ENCODE measurements around the gene NKAIN2. TPM values are rescaled to one million over a fixed set of nuclear protein-coding genes. Genes with fewer than 3 reads are reported as not detected.

The NKAIN2 gene
- total RNA-seq, 1 experiment from 2014 or later = 2.7 TPM

DNA sequence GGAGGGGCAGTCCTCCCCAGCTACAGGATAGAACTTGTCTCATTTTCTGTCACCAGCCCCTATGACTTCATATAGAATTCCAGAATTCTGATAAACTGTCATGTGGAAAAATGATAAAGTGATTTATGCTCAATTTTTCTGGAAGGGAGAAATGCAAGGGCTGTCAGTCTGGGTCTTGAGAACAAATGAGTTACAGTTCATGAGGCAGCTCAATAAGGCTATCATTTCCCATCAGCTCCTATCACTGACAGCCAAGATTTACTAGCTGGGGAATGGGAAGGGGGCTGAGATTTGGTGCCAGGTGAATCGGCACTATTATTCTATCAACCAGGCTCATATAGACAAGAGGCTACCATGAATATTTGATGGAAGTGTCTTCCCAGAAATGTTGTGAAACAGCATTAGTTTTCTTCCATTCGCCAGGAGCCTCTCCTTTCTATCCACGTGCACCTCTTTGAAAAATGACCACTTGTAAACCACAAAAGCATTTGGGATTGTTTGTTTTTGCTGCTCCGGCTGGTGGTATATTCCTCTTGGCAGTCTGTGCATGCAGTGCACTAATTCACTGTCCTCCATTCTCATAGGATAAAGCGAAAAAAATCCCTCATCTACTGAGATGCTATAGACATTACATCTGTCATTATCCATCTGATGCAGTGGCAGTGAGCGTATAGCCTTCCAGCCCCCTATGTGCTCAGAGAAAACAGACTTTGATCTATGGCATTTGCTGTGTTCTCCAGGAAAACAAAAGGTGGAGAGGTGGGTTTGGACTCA lies 629.9 kb downstream of the NKAIN2 start:
- ChIA-PET POLR2A (no interaction called here), CTCF (interaction anchor here (0.7 kb wide), 1 partner anchor 625 kb away, joined by 4 read pairs; no protein-coding TSS in a partner anchor)
- TF ChIP-seq, protein P1, sequence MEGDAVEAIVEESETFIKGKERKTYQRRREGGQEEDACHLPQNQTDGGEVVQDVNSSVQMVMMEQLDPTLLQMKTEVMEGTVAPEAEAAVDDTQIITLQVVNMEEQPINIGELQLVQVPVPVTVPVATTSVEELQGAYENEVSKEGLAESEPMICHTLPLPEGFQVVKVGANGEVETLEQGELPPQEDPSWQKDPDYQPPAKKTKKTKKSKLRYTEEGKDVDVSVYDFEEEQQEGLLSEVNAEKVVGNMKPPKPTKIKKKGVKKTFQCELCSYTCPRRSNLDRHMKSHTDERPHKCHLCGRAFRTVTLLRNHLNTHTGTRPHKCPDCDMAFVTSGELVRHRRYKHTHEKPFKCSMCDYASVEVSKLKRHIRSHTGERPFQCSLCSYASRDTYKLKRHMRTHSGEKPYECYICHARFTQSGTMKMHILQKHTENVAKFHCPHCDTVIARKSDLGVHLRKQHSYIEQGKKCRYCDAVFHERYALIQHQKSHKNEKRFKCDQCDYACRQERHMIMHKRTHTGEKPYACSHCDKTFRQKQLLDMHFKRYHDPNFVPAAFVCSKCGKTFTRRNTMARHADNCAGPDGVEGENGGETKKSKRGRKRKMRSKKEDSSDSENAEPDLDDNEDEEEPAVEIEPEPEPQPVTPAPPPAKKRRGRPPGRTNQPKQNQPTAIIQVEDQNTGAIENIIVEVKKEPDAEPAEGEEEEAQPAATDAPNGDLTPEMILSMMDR (IDR thresholded peaks at IDR 0.05; ENCODE audit: unreplicated experiment) = no peak
- intact Hi-C loops (cut with micrococcal nuclease) = loop anchor here (1.0 kb wide), 2 partner anchors 230 to 631 kb away; no protein-coding TSS in a partner anchor
- H3K4me1 Mint-ChIP-seq (ENCODE audit: insufficient read depth, unreplicated experiment) = peaks cover 40% of the 10 kb centered on the region
- H3K4me3 Mint-ChIP-seq (ENCODE audit: unreplicated experiment) = peak overlapping the region; percentile 10
- no peaks in the 10 kb centered on the region for H3K36me3 Mint-ChIP-seq (ENCODE audit: insufficient read depth, unreplicated experiment)
- peaks cover under 1% of the 10 kb centered on the region for H3K9me3 Mint-ChIP-seq (ENCODE audit: unreplicated experiment)
- no TSS peak for BruUV-seq (replicated peaks)
- H3K27ac Mint-ChIP-seq (ENCODE audit: low read depth, unreplicated experiment) = peak overlapping the region; percentile 93
- DNase-seq (ENCODE audit: unreplicated experiment) = peak; percentile 60
- H3K27me3 Mint-ChIP-seq (ENCODE audit: insufficient read depth, unreplicated experiment) = no peaks in the 10 kb centered on the region

DNA sequence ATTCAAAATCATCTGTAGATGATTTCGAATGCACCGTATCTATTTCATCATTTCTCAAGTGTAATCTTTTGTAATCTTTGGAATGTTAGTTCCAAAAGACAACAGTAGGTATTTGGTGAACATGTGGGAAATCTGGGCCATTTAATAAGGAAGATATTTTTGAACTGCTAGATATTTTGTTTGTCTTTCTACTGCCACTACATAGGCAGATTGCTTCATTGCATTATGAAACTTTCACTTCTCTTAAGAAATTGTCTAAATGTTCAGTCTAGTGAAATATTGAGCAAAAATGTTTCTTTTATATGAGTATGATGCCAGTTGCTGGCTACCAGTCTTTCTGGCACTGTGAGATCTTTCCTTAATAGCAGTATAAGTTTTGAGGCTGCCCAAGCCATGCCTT lies 630.8 kb downstream of the NKAIN2 start:
- Mint-ChIP-seq H3K9me3 (ENCODE audit: unreplicated experiment) (peaks cover 8% of the 10 kb centered on the region), H3K36me3 (ENCODE audit: insufficient read depth, unreplicated experiment) (no peaks in the 10 kb centered on the region), H3K4me3 (ENCODE audit: unreplicated experiment) (peak overlapping the region; percentile 10), H3K27me3 (ENCODE audit: insufficient read depth, unreplicated experiment) (no peaks in the 10 kb centered on the region), H3K4me1 (ENCODE audit: insufficient read depth, unreplicated experiment) (peaks cover 40% of the 10 kb centered on the region), H3K27ac (ENCODE audit: low read depth, unreplicated experiment) (peak overlapping the region; percentile 93)
- peak; percentile 75 for DNase-seq (ENCODE audit: unreplicated experiment)
- TF ChIP-seq, protein P1 (IDR thresholded peaks at IDR 0.05; ENCODE audit: unreplicated experiment) = no peak
- ChIA-PET CTCF (interaction anchor here (1.0 to 2.2 kb wide), 2 partner anchors 632 to 1738 kb away, joined by 3 to 6 read pairs; no protein-coding TSS in a partner anchor), POLR2A (interaction anchor here (1.1 to 1.7 kb wide), 2 partner anchors 13 to 632 kb away, joined by 3 read pairs; no protein-coding TSS in a partner anchor)
- intact Hi-C loops (cut with micrococcal nuclease) = loop anchor here (1.0 kb wide), 2 partner anchors 231 to 632 kb away; no protein-coding TSS in a partner anchor
- no TSS peak for BruUV-seq (replicated peaks)

DNA sequence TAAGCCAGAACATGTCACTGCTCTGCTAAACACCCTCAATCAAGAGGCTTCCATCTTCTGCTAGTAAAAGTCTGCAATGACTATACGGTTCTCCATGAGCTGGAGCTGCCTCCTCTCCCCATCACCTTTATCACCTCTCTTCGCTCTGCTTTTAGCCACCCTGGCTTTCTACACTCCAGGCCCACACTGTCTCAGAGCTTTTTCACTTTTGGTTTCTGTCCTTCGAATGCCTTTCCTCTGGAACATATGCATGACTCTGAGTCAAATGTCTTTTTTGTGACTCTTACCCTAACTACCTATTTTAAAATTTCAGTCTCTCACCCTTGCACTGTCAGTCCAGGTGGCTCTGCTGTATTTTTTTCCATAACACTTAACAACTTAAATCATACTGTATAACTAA lies 633.1 kb downstream of the NKAIN2 start:
- ChIA-PET CTCF (interaction anchor here (0.6 kb wide), 1 partner anchor 23 kb away, joined by 3 read pairs; no protein-coding TSS in a partner anchor), POLR2A (interaction anchor here (0.6 kb wide), 1 partner anchor 1657 kb away, joined by 3 read pairs; no protein-coding TSS in a partner anchor)
- Mint-ChIP-seq H3K9me3 (ENCODE audit: unreplicated experiment) (peaks cover 8% of the 10 kb centered on the region), H3K27me3 (ENCODE audit: insufficient read depth, unreplicated experiment) (no peaks in the 10 kb centered on the region), H3K36me3 (ENCODE audit: insufficient read depth, unreplicated experiment) (no peaks in the 10 kb centered on the region), H3K27ac (ENCODE audit: low read depth, unreplicated experiment) (no peak overlapping the region), H3K4me1 (ENCODE audit: insufficient read depth, unreplicated experiment) (peaks cover 40% of the 10 kb centered on the region), H3K4me3 (ENCODE audit: unreplicated experiment) (no peak overlapping the region)
- TF ChIP-seq, protein P1 (IDR thresholded peaks at IDR 0.05; ENCODE audit: unreplicated experiment) = no peak
- BruUV-seq (replicated peaks) = no TSS peak
- intact Hi-C loops (cut with micrococcal nuclease) = no loop called here
- DNase-seq (ENCODE audit: unreplicated experiment) = no peak

DNA sequence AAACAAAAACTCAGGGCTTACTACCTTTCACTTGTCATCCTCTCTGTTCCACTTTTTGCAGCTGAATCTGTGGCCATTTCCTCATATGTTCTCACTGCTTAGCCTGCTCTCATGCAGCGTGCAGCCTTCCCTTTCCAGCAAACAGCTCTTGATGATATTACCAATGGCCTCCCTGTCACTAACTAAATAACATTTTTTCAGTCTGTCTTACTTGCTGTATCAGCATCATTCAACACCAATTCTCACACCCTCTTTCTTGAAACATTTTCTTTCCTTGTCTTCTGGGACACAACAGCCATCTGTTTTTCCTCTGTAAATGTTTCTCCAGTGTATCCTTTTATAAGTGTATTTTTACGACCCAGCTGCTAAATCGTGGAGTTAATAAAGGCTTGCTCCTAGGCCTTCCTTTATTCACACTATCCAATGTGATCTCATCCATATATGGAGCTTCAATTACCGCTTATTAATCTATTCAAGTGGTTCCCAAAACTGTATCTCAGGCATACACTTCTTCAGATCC lies 634.9 kb downstream of the NKAIN2 start:
- Mint-ChIP-seq H3K36me3 (ENCODE audit: insufficient read depth, unreplicated experiment) (no peaks in the 10 kb centered on the region), H3K9me3 (ENCODE audit: unreplicated experiment) (peaks cover 8% of the 10 kb centered on the region), H3K27me3 (ENCODE audit: insufficient read depth, unreplicated experiment) (no peaks in the 10 kb centered on the region), H3K4me1 (ENCODE audit: insufficient read depth, unreplicated experiment) (peaks cover 29% of the 10 kb centered on the region), H3K4me3 (ENCODE audit: unreplicated experiment) (no peak overlapping the region), H3K27ac (ENCODE audit: low read depth, unreplicated experiment) (no peak overlapping the region)
- no peak for DNase-seq (ENCODE audit: unreplicated experiment)
- TF ChIP-seq, protein P1 (IDR thresholded peaks at IDR 0.05; ENCODE audit: unreplicated experiment) = no peak
- ChIA-PET POLR2A (no interaction called here), CTCF (interaction anchor here (0.6 to 1.3 kb wide), 3 partner anchors 8 to 636 kb away, joined by 3 to 4 read pairs (median 3); no protein-coding TSS in a partner anchor)
- no TSS peak for BruUV-seq (replicated peaks)
- intact Hi-C loops (cut with micrococcal nuclease) = no loop called here
